Astrocyte of the cerebellum (primary cell): ENCODE data around the gene NEK6.

Experiments used
- DNase-seq: peaks from one replicate; pipeline ENCODE4 v3.0.0-alpha.2; 2011; ENCODE audit warnings: low read depth
- H3K4me3 ChIP-seq: 2 replicates; pipeline ENCODE4 v1.5.1; 2011; ENCODE audit warnings: mild to moderate bottlenecking, low read depth, low read length, moderate library complexity
- CTCF ChIP-seq: IDR thresholded peaks from 2 replicates; pipeline ENCODE4 v1.5.1; 2012; ENCODE audit warnings: low read length, low read depth, moderate library complexity, mild to moderate bottlenecking; ENCODE audit errors: missing control alignments
- in situ Hi-C: cut with HindIII; loops from 2 replicates; pipeline ENCODE4 v1.10.0; 2017; ENCODE audit warnings: low sequenced_read_pairs

Gene NEK6

GRCh38 chr9:124354346-124355038 lies 96.7 kb downstream of the NEK6 start:
- DNase-seq = no peak
- no peak overlapping the region for H3K4me3 ChIP-seq
- in situ Hi-C loops = no loop called here
- no peak for TF ChIP-seq CTCF

- no peak for TF ChIP-seq CTCF
- no peak overlapping the region for H3K4me3 ChIP-seq
- no peak for DNase-seq
- in situ Hi-C loops = no loop called here
Measured at GRCh38 chr9:124355039-124355940, 97.5 kb downstream of the NEK6 start.

- in situ Hi-C loops = no loop called here
- DNase-seq = no peak
- H3K4me3 ChIP-seq = no peak overlapping the region
- TF ChIP-seq CTCF = no peak
Measured at GRCh38 chr9:124355941-124356744, 98.4 kb downstream of the NEK6 start.

GRCh38 chr9:124356745-124357390 lies 99.1 kb downstream of the NEK6 start:
- in situ Hi-C loops = no loop called here
- DNase-seq = no peak
- no peak overlapping the region for H3K4me3 ChIP-seq
- no peak for TF ChIP-seq CTCF

GRCh38 chr9:124357721-124358361 lies 100.1 kb downstream of the NEK6 start:
- in situ Hi-C loops = no loop called here
- no peak overlapping the region for H3K4me3 ChIP-seq
- no peak for DNase-seq
- TF ChIP-seq CTCF = no peak

GRCh38 chr9:124358631-124359030 lies 100.9 kb downstream of the NEK6 start:
- in situ Hi-C loops = no loop called here
- no peak for TF ChIP-seq CTCF
- DNase-seq = no peak
- H3K4me3 ChIP-seq = no peak overlapping the region
